Activated CD4-positive, CD25-positive, alpha-beta regulatory T cell (primary cell): ENCODE results near the gene ABCG1.
"Not testable (repeated sequence)": the region's sequence is repeated elsewhere in the genome, so short reads cannot be mapped to it uniquely, and the experiment has no call there.

Experiments used
- DNase-seq, 4 experiments: peaks; one replicate each; lab custom pipeline; 2025; lab: John Stamatoyannopoulos, UW

Gene ABCG1

GRCh38 chr21:42291003-42291750 lies 72.2 kb downstream of the ABCG1 start:
- no peak for DNase-seq

- DNase-seq: no peak
These were observed 73.0 kb downstream of the ABCG1 start for GRCh38 chr21:42291751-42292562.

DNA sequence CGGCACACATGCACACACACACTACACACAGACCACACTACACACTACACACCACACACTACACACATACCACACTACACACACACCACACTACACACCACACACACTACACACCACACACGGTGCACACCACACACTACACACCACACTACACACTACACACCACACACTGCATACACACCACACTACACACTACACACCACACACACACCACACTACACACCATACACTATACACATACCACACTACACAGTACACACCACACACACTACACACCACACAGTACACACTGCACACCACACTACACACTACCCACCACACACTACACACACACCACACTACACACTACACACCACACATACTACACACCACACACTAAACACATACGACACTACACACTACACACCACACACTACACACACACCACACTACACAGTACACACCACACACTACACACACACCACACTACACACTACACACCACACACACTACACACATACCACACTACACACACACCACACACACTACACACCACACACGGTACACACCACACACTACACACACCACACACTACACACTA lies 73.7 kb downstream of the ABCG1 start:
- DNase-seq: not testable (repeated sequence)

DNA sequence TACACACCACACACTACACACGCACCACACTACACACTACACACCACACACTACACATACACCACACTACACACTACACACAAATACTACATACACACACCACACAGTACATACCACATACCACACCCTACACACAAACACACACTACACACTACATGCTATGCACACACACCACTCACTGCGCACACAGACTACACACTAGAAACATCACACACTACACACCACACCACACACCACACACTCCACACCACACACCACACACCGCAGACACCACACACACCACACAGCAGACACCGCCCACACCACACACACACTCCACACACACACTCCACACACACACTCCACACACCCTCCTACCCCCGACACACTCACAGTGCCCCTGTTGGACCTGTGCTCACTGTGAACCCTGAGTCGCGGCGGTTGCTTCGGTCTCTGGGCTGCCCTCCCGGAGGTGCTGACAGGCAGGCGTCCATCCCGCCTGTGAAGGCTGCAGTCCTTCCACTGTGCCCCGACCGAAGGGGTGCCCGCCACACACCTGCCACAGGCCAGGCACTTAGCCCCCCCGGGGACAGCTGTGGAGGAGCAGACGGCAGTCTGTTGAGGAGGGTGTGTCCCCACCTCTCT lies 74.8 kb downstream of the ABCG1 start:
- no peak for DNase-seq

DNA sequence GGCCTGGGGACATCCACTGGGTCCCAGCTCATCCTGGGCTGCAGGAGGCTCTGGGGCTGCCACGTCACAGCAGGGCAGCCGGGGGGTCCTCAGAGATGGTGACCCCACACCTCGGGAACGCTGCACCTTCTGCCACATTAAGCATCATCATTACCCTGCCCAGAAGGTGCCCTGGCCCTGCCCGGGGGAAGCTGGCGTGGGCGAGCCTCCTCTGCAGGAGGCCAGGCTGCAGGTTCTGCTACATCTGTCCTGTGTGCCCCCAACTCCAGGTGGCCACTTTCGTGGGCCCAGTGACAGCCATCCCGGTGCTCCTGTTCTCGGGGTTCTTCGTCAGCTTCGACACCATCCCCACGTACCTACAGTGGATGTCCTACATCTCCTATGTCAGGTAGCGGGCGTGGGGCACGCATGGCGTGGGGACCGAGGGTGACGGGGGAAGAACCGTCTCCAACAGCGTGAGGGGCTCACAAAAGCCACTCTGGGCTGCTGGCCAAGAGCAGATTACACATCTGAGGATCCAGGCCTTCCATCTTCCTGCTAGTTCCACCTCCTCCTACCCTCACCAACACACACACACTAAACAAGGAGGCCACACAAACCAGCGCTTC lies 75.4 kb downstream of the ABCG1 start:
- no peak for DNase-seq

DNA sequence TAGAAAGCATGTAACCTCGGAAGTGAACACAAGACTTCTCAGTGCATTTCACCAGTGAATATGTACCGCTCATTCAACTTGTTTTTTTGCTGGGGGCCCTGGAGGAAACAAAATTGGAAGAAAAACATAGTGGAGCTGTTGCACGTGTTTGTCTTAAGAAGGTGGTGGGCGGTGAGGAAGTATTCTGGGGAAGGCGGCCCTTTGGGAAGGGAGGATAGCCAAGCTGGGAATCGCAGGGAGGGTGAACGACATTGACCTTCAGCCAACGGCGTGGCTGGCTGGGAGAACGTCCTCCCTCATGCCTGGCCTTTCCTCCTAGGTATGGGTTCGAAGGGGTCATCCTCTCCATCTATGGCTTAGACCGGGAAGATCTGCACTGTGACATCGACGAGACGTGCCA lies 76.9 kb downstream of the ABCG1 start:
- DNase-seq: no peak

DNA sequence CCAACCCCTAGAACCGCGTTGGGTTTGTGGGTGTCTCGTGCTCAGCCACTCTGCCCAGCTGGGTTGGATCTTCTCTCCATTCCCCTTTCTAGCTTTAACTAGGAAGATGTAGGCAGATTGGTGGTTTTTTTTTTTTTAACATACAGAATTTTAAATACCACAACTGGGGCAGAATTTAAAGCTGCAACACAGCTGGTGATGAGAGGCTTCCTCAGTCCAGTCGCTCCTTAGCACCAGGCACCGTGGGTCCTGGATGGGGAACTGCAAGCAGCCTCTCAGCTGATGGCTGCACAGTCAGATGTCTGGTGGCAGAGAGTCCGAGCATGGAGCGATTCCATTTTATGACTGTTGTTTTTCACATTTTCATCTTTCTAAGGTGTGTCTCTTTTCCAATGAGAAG lies 77.6 kb downstream of the ABCG1 start:
- DNase-seq: no peak

- DNase-seq: no peak
These were observed 78.4 kb downstream of the ABCG1 start for GRCh38 chr21:42297377-42297776.

DNA sequence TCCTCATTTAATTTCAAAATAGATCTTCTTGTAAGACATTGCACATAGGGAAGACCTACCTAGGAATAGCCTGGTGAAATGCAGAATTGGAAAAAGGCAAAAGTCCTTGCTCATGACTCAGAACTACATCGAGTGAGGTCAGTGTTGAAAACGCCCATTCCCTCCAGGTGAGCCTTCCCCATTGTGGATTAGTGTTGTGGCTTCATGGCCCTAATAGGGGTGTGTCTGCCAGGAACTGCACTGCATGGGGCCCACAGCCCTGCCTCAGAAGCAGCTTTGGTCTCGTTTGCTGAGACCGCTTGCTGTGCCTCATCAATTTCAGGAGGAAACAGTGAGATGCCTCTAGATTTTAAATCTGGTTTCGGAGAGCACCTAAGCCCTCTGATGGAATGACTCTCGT lies 79.3 kb downstream of the ABCG1 start:
- DNase-seq: no peak

- DNase-seq: no peak
These were observed 79.7 kb downstream of the ABCG1 start for GRCh38 chr21:42298657-42299056.

DNA sequence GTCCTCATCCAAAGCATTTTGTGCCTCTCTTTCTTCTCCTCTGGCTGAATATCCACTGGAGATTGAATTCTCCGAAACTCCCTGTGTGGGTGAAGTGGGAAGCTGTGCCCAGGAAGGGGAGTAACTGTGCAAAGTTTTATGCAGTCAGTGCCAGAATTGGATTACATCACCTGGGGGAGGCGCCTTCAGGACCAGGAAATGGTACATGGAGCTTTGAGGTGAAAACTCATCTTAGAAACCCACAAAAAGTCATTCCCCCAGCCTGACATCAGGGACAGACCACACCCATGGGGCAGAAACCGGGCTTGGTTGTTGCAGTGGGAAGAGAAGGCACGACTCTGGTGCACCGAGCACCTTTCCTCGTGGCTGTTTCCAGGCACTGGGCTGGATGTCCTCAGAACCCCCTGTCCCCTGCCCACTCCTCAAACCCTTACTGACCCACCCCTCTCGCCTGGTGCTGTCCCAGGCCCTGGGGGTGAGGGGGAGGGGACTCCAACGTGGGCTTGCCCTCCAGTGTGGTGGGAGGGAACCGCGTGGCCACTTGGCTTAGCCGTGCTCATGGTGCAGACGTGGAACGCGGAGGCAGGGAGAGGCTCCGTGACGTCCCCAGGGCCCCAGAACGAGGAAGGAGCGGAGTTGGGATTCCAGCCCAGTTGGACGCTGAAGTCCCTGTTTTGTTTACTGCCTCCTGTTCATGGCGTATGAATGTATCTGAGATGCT lies 80.5 kb downstream of the ABCG1 start:
- no peak for DNase-seq

- no peak for DNase-seq
These were observed 81.2 kb downstream of the ABCG1 start for GRCh38 chr21:42300045-42300583.

- DNase-seq: no peak
These were observed 82.0 kb downstream of the ABCG1 start for GRCh38 chr21:42300956-42301355.

GRCh38 chr21:42301371-42302075 lies 82.6 kb downstream of the ABCG1 start:
- no peak for DNase-seq

GRCh38 chr21:42302076-42302650 lies 83.2 kb downstream of the ABCG1 start:
- no peak for DNase-seq

DNA sequence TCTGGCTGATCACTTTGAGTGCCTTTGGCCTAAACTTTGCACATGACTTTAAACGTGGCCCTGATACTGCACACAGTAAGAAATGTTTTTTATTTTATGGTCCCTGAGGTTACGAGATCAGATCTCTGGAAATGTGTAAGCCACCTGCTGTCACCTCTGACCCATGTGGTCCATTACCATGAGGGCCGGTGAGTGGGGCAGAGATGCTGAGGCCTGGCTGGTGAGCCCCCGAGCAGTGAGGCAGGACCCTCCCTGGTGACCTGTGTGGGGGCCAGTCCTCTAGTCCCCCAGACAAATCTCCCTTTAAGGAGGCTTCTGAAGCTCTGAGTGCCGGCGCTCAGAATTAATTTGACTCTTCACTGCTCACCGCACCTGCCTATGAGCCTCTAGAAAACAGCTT lies 83.9 kb downstream of the ABCG1 start:
- DNase-seq: no peak

GRCh38 chr21:42303443-42303842 lies 84.5 kb downstream of the ABCG1 start:
- no peak for DNase-seq

DNA sequence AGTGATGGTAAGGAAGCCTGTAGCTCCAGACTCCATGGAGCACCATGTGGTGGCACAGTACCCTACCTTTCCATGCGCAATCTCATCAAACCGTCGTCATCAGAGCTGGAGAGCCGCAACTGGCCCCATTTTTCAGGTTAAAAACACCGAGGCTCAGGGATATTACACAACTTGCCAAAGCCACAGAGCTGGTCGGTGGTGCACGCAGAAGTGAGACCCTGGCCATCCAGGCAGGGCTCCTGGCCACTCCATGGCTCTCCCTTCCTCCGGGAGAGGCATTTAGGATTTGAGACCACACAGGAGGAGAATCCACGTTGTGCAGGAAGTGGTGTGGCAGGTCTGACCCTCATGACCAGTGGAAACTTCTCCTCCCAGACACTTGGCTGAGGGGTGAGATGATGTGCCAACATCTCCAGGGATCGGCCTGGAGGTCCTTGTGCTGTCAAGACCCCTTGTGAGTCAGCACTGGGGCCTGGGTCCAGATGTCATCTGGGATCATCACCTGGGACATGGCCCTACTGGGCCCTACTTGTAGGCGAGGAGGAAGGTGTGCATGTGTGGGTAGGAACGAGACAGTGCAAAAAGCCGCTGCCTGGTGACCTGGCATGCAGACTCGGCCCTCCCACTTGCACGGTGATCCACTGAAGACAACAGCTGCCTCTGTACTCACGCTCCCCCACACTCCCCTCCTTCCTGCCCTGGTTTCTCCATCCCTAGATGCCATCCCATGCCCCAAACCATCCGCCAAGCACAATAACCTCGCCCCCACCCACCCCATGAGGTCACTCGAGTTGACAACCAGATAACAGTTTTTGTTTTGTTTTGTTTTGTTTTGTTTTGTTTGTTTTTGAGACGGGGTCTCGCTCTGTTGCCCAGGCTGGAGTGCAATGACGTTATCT lies 85.9 kb downstream of the ABCG1 start:
- DNase-seq: no peak

DNA sequence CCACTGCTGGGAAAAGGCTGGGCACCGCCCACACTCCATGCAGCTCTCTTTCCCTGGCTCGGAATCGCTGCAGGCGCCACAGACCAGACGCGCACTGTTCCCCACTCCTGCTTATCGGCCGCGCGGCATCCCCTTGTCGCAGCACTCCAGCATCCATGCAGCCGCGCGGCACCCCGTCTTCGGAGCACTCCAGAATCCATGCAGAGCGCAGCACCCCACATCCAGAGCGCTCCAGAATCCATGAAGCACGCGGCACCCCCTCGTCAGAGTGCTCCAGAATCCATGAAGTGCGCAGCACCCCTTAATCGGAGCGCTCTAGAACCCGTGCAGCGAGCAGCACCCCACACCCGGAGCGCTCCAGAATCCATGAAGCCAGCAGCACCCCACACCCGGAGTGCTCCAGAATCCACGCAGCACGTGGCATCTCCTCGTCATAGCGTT lies 86.8 kb downstream of the ABCG1 start:
- DNase-seq: no peak
